ENCODE data around the gene SLC37A1. TPM values are rescaled to one million over a fixed set of nuclear protein-coding genes. Genes with fewer than 3 reads are reported as not detected.

Gene SLC37A1
- total RNA-seq, 4 donors from 2014 or later, result 2.3 to 8.8 (median 6.3) TPM

DNA sequence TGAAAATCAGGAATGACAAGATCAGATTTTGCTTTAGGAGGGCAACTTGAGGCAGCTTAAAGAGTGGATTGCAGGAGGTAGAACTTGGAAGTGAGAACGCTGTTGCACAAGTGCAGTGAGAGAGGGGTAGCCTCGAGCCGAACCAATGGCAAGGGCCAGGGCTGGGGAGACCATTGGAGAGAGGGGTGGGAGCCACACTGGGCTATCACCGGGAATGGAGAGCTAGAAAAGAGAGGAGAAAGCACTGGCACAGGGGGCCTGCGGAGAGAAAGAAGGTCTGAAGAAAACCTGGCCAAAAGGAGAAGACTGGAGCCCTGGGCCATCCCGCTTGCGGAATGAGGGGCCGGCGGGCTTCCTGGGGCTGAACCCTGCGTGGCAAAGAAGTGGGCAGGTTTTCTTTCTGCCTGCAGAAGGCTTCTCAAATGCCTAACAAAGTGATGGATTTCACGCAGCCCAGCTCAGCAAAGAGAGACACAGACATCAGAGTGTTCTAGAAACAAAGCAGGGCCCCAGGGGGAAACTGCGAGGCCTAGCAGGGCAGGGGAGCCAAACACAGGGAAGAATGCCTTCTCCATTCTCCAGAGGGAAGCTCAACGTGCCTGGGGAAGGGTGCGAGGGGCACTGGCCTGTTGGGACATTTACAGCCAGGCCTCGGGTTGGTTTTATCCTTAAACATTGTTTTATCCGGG is 1.2 kb upstream of the SLC37A1 start:
- Histone ChIP-seq H3K36me3 (no peaks in the 10 kb centered on the region), H3K27ac (no peak overlapping the region), H3K4me3 (no peak overlapping the region), H3K9me3 (no peaks in the 10 kb centered on the region), H3K4me1 (peaks cover 0 to 9% of the 10 kb centered on the region in 2 donors), H3K27me3 (no peaks in the 10 kb centered on the region)
- intact Hi-C loops (cut with DNase I; ENCODE audit: low total_unique reads), result no loop called here
- DNase-seq, result no peak
- TF ChIP-seq, protein P1, sequence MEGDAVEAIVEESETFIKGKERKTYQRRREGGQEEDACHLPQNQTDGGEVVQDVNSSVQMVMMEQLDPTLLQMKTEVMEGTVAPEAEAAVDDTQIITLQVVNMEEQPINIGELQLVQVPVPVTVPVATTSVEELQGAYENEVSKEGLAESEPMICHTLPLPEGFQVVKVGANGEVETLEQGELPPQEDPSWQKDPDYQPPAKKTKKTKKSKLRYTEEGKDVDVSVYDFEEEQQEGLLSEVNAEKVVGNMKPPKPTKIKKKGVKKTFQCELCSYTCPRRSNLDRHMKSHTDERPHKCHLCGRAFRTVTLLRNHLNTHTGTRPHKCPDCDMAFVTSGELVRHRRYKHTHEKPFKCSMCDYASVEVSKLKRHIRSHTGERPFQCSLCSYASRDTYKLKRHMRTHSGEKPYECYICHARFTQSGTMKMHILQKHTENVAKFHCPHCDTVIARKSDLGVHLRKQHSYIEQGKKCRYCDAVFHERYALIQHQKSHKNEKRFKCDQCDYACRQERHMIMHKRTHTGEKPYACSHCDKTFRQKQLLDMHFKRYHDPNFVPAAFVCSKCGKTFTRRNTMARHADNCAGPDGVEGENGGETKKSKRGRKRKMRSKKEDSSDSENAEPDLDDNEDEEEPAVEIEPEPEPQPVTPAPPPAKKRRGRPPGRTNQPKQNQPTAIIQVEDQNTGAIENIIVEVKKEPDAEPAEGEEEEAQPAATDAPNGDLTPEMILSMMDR (IDR thresholded peaks at IDR 0.05), result no peak
- TF ChIP-seq POLR2A (IDR thresholded peaks at IDR 0.05), result no peak

DNA sequence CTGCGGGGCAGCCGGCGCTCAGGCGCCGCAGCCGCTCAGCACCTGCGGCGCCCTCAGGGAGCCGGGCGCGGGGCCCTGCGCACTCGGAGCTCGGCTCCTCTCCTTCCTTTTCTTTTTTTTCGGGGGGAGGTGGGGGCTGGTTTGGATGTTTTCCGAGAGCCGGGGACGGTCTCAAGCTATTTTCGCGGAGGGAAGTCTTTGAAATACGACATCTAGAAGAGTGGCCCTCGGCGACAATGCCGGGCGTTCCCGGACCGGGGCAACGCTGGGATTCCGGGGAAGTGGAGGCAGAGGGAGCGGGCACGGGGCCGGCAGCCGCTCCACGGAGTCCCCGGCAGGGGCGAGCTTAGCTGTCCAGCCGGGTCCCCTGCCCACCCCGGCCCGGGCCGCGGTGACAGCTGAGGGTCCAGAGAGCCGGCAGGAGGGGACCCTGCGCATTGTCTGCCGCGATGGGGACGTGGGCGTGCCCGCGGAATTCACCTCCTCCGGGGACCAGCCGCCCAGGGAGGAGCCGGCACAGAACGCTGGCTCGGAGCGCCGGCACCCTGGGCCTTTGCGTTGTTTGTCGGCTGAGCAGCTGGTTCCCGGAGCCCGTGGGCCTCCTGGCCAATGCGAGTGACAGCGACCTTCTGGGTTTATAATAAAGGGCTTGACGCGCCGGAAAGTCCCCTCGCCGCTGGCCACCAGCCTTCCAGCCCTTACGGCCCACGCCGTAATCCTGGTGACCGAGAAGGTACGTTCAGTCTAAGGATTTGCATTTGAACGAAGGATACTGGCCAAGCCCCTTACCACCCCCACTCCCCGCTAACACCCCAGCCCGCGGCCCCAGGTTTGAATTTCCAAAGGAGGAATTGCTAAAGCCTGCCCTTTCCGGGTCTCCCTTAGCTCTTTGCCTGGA is 582 bp downstream of the SLC37A1 start:
- no peaks in the 10 kb centered on the region for H3K36me3 ChIP-seq
- peaks cover 0 to 9% of the 10 kb centered on the region in 2 donors for H3K4me1 ChIP-seq
- intact Hi-C loops (cut with DNase I; ENCODE audit: low total_unique reads), result no loop called here
- H3K27me3 ChIP-seq, result no peaks in the 10 kb centered on the region
- TF ChIP-seq POLR2A (IDR thresholded peaks at IDR 0.05), result no peak
- TF ChIP-seq, protein P1 (IDR thresholded peaks at IDR 0.05), result no peak
- H3K9me3 ChIP-seq, result no peaks in the 10 kb centered on the region
- peak in 1 of 2 donors; percentile 36 for DNase-seq
- H3K4me3 ChIP-seq, result peak overlapping the region; percentile 66
- peak overlapping the region; percentile 46 to 54 for H3K27ac ChIP-seq

DNA sequence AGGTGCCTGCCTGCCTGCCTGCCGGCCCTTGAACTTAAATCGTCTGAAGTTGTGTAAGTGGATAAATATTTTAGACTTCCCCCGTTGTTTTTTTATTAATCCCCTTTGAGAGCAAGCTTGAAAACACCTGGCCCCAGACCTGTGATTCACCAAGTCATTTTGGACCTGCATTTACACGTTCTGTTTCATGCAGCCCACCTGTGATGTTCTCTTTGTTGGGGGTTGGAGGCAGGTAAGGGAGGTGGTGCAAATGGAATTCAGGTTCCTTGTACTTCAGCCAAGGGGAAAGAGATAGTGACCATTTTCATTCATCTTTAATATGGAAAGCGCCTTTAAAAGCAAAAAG is 1.2 kb downstream of the SLC37A1 start:
- no peak overlapping the region for H3K27ac ChIP-seq
- no peak for DNase-seq
- H3K27me3 ChIP-seq, result no peaks in the 10 kb centered on the region
- H3K4me3 ChIP-seq, result peak overlapping the region; percentile 66
- no peaks in the 10 kb centered on the region for H3K9me3 ChIP-seq
- H3K36me3 ChIP-seq, result no peaks in the 10 kb centered on the region
- peaks cover 0 to 9% of the 10 kb centered on the region in 2 donors for H3K4me1 ChIP-seq
- intact Hi-C loops (cut with DNase I; ENCODE audit: low total_unique reads), result no loop called here
- no peak for TF ChIP-seq POLR2A (IDR thresholded peaks at IDR 0.05)
- TF ChIP-seq, protein P1 (IDR thresholded peaks at IDR 0.05), result no peak

DNA sequence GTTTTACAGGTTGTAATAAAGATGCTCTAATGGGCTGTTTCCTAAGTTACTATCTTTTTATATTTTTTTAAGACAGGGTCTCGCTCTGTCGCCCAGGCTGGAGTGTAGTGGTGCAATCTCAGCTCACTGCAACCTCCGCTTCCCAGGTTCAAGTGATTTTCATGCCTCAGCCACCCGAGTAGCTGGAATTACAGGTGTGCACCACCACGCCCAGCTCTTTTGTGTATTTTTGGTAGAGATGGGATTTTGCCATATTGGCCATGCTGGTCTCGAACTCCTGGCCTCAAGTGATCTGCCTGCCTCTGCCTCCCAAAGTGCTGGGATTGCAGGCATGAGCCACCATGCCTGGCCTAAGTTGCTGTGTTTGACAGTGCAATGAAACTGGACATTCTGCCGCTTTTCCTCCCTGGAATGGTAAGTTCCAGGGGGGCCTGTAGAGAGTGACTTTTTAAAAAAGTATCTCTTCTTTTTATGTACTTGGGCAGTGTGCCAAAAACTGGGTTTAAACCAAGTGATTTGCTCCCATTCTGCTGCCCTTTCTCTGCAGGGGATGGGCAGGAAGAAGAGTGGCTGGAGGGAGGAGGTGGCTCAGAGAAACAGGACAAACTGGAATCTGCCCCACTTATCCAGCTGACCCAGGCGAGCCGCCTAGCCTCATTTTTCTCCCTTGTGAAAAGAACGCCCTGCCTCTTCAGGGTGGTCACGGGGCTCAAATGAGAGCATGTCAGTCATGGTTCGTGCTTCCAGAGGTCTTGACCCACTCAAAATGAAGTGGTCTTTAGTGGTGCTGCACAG is 2.3 kb downstream of the SLC37A1 start:
- Histone ChIP-seq H3K27ac (no peak overlapping the region), H3K36me3 (no peaks in the 10 kb centered on the region), H3K4me1 (peaks cover 0 to 9% of the 10 kb centered on the region in 2 donors), H3K4me3 (no peak overlapping the region), H3K27me3 (no peaks in the 10 kb centered on the region), H3K9me3 (no peaks in the 10 kb centered on the region)
- intact Hi-C loops (cut with DNase I; ENCODE audit: low total_unique reads), result no loop called here
- no peak for TF ChIP-seq POLR2A (IDR thresholded peaks at IDR 0.05)
- TF ChIP-seq, protein P1 (IDR thresholded peaks at IDR 0.05), result no peak
- DNase-seq, result no peak

Measured in uterus (tissue), 4 donors.